BJ (cell line): ENCODE measurements around the gene GSE1. TPM values are rescaled to one million over a fixed set of nuclear protein-coding genes. Genes with fewer than 3 reads are reported as not detected.

Experiments used
- CTCF ChIA-PET: fragments of 350-600 bp; formaldehyde crosslinking; extraction: SDS; loops from one replicate; lab custom pipeline; 2021; ENCODE audit warnings: antibody characterized with exemption, inconsistent platforms; lab: Yijun Ruan, JAX
- POLR2A ChIA-PET: fragments of 300-600 bp; sonication (Branson Sonifier 250); formaldehyde crosslinking; extraction: SDS; loops from one replicate; lab custom pipeline; 2021; ENCODE audit warnings: antibody characterized with exemption; lab: Charles Lee
- DNase-seq: peaks from one replicate; pipeline ENCODE4 v3.0.0-alpha.2; 2011; ENCODE audit warnings: low read depth
- H3K27me3 ChIP-seq: 2 replicates; pipeline ENCODE4 v1.6.0; 2011; ENCODE audit warnings: low read length; ENCODE audit not compliant: control insufficient read depth, insufficient read depth
- H3K36me3 ChIP-seq: 2 replicates; pipeline ENCODE4 v1.5.1; 2011; ENCODE audit warnings: low read length; ENCODE audit not compliant: control insufficient read depth, insufficient read depth
- H3K4me3 ChIP-seq: 2 replicates; pipeline ENCODE4 v1.5.1; 2011; ENCODE audit warnings: low read depth, mild to moderate bottlenecking, control low read depth, low read length
- polyA plus RNA-seq: library from polyadenylated mRNA; depleted of rRNA; stranded (reverse); fragments of >200 nt; gene quantifications from 2 replicates; pipeline ENCODE4 v1.2.3, GENCODE V29; 2011
- TF ChIP-seq, protein P1 (sequence below): IDR thresholded peaks from 2 replicates; pipeline ENCODE4 v1.5.1; 2011; ENCODE audit warnings: low read depth, mild to moderate bottlenecking, control low read depth, inconsistent platforms, low read length, moderate library complexity; ENCODE audit not compliant: insufficient read depth

The GSE1 gene
- polyA plus RNA-seq, 1 experiment, result 16.2 TPM

GRCh38 chr16:85575920-85576319 lies 37.2 kb upstream of the GSE1 start:
- ChIA-PET POLR2A (interaction anchor here (0.7 kb wide), 1 partner anchor 8 kb away, joined by 6 read pairs; no protein-coding TSS in a partner anchor), CTCF (interaction anchor here (0.6 to 1.5 kb wide), 3 partner anchors 11 to 163 kb away, joined by 3 to 5 read pairs (median 3); no protein-coding TSS in a partner anchor)
- DNase-seq, result no peak

GRCh38 chr16:85576944-85577343 lies 36.2 kb upstream of the GSE1 start:
- POLR2A ChIA-PET, result no interaction called here
- Histone ChIP-seq H3K27me3 (no peaks in the 10 kb centered on the region), H3K4me3 (no peak overlapping the region), H3K36me3 (peaks cover 1% of the 10 kb centered on the region)
- CTCF ChIA-PET, result no interaction called here
- DNase-seq, result no peak
- TF ChIP-seq, protein P1, sequence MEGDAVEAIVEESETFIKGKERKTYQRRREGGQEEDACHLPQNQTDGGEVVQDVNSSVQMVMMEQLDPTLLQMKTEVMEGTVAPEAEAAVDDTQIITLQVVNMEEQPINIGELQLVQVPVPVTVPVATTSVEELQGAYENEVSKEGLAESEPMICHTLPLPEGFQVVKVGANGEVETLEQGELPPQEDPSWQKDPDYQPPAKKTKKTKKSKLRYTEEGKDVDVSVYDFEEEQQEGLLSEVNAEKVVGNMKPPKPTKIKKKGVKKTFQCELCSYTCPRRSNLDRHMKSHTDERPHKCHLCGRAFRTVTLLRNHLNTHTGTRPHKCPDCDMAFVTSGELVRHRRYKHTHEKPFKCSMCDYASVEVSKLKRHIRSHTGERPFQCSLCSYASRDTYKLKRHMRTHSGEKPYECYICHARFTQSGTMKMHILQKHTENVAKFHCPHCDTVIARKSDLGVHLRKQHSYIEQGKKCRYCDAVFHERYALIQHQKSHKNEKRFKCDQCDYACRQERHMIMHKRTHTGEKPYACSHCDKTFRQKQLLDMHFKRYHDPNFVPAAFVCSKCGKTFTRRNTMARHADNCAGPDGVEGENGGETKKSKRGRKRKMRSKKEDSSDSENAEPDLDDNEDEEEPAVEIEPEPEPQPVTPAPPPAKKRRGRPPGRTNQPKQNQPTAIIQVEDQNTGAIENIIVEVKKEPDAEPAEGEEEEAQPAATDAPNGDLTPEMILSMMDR, result no peak

More at GRCh38 chr16:85575920-85576319, 37.2 kb upstream of the GSE1 start:
- Histone ChIP-seq H3K4me3 (no peak overlapping the region), H3K27me3 (no peaks in the 10 kb centered on the region), H3K36me3 (peaks cover 1% of the 10 kb centered on the region)
- TF ChIP-seq, protein P1, result no peak

DNA sequence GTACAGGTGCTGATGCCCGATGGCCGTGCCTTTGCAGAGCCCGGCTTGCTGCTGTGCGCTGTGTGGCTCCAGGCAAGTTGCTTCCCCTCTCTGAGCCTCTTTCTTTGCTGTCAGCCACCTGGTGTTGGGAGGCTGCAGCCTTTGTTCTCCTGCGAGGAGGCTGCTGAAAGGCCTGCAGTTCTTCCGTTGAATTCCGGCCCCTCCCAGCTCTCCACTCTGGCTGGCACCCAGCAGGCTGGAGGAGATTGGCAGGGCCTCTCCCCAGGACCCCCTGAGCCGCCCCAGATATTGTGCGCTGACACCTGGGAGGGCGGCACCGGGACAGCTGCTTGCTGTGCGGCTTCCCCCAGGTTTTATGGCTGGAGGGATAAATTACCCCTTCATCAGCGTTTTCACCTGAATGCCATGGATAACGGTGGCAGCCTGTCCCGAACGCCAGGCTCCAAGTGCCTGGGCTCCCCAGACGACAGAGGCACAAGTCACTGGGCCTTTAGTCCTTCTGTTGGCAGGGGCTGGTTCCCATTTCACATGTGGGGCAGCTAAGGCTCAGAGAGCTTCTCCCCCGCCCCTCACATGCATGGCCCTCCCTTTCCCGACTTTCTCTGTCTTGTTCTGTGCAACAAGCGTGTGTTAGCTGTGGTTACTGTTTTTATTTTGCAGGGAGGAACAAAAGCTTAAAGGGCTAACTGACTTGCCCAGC lies 35.1 kb upstream of the GSE1 start:
- CTCF ChIA-PET, result interaction anchor here (1.4 to 1.7 kb wide), 2 partner anchors 28 to 38 kb away, joined by 3 to 4 read pairs; no protein-coding TSS in a partner anchor
- Histone ChIP-seq H3K36me3 (peaks cover 1% of the 10 kb centered on the region), H3K27me3 (no peaks in the 10 kb centered on the region), H3K4me3 (no peak overlapping the region)
- TF ChIP-seq, protein P1, result no peak
- no peak for DNase-seq
- POLR2A ChIA-PET, result no interaction called here

DNA sequence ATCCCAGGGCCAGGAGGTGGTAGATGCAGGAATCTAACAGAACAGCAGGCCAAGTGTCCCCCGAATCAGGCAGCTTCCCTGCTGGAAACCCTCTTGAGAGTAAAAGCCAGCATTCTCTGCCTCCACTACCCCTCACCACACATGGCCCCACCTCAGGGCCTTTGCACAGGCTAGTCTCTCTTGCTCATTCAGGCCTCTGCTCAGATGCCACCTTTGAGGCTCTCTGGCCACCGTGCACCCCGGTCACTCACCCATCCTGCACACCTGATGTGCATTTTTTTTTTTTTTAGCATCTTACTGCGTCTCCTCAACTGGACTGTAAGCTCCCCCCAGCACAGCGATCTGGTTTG lies 34.5 kb upstream of the GSE1 start:
- TF ChIP-seq, protein P1, result no peak
- H3K27me3 ChIP-seq, result no peaks in the 10 kb centered on the region
- no peak for DNase-seq
- no peak overlapping the region for H3K4me3 ChIP-seq
- peaks cover 1% of the 10 kb centered on the region for H3K36me3 ChIP-seq
- ChIA-PET CTCF (interaction anchor here (1.4 to 1.7 kb wide), 2 partner anchors 28 to 38 kb away, joined by 3 to 4 read pairs; no protein-coding TSS in a partner anchor), POLR2A (no interaction called here)

DNA sequence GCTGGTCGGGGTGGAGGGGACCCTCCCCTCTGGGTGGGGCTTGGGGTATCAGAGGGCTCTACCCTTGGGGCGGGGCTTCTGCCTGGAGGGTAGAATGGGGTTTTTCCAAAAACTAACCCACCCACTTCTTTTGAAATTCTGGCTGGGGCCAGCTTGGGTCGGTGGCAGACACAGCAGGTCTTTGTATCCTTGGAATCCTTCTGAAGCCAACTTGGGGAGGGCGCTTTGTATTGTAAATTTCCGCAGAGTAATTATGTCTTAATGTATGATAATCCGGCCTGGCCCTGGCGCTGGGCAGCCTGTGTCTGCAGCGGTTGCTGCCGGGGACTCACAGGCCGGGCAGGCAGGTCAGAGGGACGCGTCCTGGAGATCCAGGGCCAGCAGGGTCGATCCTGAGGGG lies 33.9 kb upstream of the GSE1 start:
- ChIA-PET CTCF (interaction anchor here (1.4 to 1.7 kb wide), 2 partner anchors 29 to 37 kb away, joined by 3 to 4 read pairs; no protein-coding TSS in a partner anchor), POLR2A (no interaction called here)
- H3K36me3 ChIP-seq, result peaks cover 1% of the 10 kb centered on the region
- H3K4me3 ChIP-seq, result no peak overlapping the region
- no peaks in the 10 kb centered on the region for H3K27me3 ChIP-seq
- DNase-seq, result no peak
- TF ChIP-seq, protein P1, result no peak
